GM19099 (cell line): Measurements from ENCODE around the gene ZDHHC14.

Source experiments
- POLR2A ChIP-seq: IDR thresholded peaks from 3 replicates; pipeline ENCODE4 v1.6.1; 2011; ENCODE audit warnings: low read depth; ENCODE audit not compliant: insufficient read length; ENCODE audit errors: extremely low read depth

Gene ZDHHC14

DNA sequence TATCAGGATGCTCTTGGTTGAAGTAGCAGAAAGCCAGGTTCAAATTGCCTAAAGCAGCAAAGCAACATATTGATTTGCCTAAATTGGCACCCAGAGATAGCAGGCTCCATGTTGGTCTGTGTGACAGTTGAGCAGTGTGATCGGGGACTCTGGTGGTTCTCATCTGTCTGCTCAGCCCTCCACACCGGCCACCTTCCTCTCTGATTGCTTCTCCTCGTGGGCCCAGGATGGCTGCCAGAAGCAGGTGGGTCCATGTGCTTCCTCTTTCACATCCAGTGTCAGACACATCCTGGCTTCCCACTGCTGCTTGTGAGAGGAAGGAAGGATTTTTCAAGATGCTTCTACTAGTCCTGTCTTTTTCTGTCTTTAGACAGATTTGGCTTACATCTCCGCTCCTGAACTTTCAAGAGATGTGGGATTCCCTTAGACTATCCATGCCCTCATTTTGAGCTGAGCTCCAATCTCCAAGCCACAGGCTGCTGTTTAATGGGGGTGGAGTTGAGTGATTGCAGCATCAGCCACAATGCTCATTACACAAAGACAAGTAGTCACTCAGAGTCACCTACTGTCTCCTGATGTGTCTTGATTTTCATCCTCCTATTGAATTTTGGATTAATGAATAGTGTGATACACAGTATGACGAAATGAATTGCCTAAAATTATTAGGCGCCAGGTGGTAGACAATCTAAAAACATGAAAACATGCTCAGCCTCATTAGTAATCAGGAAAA is 122.2 kb downstream of the ZDHHC14 start:
- no peak for TF ChIP-seq POLR2A

DNA sequence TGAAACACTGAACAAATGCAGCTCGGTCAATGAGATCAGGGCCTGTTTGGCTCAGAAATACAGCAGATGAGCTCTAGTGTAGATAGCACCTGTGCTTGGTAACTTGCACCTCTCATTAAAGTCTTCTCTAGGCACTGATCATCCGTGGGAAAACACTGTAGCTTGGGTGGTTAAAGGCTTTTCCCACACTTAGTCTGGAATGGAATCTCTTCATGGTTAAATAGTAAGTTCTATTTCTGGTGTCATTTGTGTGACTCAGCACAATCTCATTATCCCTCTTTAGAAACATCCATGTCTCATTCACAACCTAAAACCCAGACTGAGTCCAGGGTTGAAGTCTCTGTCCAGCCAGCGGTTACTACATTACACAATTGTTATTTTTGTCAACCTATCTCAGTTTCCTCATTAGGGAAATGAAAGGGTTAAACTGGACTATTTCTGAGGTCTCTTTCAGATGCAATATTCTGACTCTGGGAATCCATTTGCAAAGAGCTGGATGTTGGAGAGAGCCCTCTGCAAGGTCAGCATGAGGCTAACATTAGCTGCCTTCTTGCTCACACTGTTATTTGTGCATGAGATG is 125.0 kb downstream of the ZDHHC14 start:
- TF ChIP-seq POLR2A: no peak

DNA sequence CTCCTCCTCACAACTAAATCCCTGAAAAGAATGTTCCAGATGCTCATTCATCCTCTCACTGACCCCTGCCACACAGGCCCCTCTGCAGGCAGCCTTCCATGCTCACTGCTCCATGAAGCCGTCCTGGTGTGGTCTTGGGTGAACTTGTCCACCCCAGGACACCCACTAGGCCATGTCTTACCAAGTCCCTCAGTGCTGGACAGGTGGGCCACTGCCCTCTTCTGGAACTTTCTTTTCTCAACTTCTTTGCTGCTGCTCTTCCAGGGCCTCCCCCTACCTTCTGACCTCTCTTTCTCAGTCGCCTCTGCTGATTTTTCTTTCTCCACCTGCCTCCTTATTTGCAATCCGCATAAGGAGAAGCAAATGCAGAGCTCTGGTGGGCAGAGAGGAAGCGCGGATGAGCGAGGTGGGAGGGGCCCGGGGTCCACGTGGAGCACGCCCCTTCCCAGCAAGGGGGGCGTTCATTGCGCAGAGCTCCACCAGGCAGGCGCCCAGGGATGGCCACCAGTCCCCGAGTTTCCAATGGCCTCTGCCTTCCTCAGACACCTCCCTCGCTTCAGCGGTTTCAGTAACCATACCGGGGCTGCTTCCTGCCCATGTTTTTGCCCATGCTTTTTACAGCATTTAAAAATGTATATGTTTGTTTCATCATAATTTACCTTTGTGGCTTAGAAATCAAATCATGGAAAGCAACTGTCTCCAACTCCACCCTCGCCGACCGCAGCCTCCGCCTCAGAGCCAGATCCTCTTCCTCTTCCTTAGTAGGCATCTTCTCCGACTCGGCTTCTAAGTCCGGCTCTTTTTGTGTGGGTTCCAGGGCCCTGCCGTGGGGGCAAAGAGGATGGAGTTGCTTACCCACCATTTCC is 129.6 kb downstream of the ZDHHC14 start:
- TF ChIP-seq POLR2A: no peak

DNA sequence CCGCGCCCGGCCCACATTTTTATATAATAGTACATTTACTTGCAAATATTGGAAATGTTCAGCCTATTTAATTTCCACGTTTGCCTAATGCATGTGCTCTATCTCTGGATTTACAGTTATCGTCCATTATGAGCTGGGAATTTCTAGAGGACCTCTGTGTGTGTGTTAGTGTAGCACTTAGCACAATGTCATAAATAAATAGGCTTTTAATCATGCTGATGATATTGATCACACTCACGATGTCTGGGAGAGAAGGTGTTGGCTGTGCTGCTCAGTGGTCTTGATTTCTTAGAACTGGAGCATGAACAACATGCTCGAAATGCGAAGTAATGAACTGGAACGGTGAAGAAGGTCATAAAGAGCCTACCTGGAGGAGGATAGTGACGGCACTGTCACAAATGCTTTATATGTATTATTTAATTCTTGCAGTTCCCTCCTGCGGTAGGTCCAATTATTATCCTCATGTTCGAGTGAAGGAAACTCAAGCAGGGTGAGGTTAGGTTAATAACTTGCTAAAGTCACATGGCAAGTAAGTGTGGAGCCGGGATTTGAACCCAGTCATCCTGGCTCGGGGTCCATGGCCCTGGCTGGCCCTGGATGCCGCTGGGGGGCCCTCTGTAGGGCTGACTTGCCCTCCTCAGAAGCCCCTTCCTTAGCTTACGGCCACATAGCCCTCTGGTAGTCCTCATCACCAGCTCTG is 130.8 kb downstream of the ZDHHC14 start:
- TF ChIP-seq POLR2A: no peak

DNA sequence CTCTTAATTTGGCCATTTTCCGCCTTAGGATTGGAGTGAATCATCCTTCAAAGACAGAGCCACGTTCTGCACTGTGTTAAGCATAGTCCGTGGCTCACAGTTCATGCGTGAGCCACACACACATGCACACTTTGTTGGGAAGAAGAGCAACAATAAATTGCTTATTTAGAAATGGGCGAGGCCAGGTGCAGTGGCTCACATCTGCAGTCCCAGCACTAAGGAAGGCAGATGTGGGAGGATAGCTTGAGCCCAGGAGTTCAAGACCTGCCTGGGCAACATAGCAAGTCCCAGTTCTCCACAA is 131.3 kb downstream of the ZDHHC14 start:
- TF ChIP-seq POLR2A: no peak

DNA sequence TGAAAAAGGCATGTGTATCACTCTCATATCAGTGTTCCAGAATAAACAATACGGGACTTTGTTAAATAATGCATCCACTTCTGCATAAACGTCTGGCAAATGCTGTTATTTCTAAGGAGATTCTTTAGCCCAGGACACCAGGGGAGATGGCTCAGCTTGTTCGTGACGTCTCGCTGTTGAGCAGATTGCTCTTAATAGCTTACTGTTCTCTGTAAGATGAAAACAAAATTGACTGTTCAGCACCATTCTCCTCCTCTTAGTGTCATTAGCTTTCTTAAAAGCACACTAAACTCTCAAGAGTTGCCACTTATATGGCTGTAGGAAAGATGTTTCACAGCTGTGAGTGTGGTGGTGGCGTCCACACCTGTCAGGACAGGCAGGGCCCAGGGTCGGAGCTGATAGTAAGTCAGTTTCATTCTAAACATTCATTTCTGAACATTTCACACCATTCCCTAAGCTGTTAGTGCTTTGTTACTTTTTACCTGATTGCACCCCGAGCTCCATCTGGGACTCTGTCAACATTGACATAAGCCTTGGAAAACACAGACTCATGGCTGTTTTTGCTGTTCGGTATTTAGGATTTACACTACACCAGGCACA is 132.1 kb downstream of the ZDHHC14 start:
- no peak for TF ChIP-seq POLR2A

DNA sequence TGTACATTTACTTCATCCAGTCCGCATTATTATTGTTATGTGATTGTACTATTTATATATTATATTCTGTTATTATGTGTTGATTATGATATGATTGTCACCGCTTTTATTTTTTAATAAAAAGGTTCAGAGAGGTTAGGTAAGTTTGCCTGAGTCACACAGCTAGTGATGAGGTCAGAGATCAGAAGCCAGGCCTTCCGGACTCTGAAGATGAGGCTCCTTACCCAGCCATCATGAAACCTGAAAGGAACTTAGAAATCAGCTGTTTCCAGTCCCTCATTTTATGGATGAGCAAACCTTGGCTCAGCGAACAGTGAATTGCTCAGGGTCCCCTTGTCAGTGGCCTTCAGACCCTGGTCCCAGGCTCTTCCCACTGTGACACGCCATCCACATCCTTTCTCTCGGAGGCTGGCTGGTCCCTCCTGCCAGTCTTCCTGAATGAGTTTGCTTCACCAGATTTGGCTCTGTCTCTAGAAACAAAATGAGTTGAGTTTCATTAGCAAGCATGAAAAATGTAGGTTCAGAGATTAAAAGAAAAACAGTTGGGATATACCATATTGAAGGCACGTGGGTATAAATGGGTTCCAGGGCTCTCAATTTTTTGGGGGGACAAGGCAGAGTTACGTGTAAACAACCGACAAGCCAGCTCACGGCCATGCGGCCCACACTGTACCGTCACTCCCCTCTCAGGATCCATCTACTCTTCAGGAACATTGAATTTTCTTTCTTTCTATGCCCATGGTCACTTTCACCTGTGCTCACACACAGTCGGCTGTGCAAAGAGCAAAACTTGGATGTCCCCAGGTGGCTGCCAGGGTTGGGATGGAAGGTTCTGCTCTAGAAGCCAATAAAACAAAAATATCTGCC is 132.9 kb downstream of the ZDHHC14 start:
- no peak for TF ChIP-seq POLR2A

DNA sequence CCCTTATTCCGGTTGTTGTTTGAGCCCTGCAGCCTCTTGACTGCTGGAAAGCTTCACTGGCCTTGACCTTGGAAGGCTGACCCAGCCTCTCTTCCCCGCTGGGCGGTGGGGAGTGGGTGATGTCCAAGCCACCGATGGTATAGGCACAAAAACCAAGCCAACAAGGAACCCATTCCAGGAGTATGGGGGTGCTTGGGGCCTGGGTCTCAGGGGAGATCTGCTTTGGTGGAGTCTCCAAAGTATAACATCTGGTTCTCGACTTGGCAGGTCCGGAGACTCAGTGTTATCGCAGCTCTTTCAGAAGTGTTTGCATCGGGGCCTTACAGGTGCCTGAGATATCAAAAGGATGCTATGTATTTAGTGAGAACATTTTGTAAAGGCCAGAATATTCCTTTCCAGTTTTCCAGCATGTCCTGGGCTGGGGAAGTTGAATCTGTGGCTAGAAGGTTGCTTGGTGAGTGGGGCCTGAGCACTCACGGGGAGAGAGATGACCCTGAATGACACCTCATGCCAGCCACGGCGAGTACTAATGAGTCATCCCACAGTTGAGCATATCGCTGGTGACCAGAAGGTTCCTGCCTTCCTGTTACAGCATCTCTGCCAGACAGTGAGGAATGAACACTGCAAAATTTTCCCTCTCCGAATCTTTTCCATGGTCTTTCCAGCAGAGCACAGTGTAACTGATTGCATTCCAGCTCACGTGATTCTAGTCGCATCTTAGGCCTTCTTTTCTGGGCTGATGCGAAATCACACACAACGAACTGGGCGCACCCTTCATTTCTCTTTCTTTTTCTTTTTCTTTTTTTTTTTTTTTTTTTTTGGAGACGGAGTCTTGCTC is 133.9 kb downstream of the ZDHHC14 start:
- TF ChIP-seq POLR2A: no peak

DNA sequence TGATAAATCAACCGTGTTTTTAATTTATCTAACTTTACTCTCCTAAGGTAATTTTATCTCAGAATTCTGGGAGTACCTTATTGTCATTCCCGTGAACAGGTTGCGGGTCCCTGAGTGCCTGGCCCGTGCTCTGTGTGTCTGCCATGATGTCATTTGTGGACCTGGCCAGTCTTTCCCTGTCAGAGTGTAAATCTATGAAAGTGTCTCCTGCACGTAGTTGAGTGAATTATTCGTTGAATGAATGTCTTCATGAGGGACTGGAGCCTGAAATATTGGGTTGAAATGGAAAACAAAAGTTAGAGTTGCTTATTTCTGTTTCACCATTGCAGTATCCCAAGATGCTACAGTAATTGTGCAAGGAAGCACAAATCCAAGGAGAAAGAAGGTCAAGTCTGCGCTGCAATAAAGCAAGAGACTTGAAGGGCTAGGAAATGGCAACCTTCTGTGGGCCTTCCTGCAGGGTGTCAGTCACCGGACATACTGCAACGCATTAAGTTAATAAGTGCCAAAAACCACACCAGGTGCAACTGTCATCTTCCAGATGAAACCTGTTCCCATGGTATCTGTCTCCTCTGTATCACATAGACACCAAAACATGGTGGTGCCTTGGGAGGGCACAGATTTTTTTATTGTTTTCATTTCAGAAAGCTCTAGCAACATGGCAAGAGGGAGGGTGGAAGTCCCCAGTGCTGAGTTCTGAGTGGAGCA is 135.5 kb downstream of the ZDHHC14 start:
- TF ChIP-seq POLR2A: no peak

DNA sequence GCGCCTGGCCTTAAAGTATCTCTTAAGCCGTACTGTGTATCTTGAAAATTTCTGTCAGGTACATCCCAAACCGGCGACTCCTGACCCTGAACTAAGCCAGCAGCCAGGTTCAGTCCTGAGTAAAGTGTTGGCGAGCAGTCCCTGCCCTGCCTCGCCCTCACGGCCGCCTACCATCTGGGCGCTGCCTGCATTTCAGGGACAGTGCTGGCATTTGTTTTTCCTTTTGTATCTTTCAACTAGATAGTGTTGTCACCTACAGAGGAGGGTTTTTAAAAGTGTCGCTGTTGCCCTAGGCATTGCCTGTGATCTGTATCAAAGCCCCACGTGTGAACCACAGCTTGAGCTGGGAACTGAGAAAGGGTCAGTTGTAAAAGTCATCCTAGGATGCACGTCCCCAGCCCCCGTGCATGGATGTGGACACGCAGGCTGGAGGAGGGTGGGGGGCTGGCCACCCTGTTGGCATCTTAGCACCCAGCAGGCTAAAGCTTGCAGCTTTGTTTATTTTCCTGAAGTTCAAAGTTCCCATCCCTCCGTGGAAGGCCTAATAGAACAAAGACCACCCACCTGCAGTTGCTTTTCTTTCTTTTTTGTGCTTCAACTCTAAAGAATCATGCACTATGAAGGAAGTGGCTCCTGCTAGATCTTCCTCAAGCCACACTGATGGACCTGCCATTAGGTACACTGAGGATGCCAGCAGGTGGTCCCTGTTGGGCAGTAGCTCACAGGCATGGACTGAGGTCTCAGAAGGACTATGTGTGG is 136.8 kb downstream of the ZDHHC14 start:
- TF ChIP-seq POLR2A: no peak

DNA sequence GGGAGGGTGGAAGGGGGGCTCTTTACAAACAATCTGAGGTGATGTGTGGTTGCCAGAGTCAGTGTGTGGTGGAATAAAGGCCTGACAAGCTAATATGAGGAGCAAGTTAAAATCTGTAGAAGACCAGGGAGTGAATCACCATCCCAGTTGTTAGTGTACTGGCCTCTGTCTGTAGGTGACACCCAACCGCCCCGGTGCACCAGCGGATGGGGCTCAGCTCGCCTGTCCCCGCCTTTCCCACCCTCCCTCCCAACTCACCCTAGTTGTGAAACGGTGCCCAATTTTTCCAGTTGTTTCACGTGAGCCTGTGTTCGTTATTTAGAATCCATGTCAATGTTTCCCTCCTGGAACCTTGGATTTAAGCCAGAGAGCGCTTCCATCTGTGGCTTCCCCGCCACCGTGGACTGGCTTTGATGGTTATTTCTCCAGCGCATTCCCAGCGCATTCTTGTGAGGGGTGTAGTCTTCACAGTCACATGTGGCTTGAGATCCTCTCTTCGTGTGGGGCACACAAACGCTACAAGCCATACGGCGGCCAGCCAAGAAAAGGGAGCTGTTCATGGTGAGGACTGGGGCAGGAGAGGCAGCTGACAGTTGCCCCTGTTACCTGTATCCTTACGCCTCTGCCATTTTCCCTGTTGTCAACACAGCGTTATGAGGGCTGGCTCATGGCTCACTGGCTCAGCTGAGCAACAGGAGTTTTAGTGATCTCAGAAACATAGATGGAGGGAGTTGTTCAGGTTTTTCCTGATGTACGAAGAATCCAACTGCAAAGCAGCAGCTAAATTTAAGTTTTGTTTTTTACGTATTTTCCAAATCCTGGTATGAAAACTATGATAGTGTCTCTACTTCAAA is 137.6 kb downstream of the ZDHHC14 start:
- no peak for TF ChIP-seq POLR2A
